Uterus (tissue), 4 donors: ENCODE results near the gene MSH3. TPM values are rescaled to one million over a fixed set of nuclear protein-coding genes. Genes with fewer than 3 reads are reported as not detected.

ENCODE experiments used
- DNase-seq, 2 donors: peaks; one replicate each; pipeline ENCODE4 v3.0.0-alpha.2; 2019 to 2020
- H3K27ac ChIP-seq, 2 donors: fragments of 200-600 bp; sonication (generic); 1 replicate in 1 of 2; 2 replicates in 1 of 2; pipeline ENCODE4 v1.5.1; 2016 to 2018
- H3K27me3 ChIP-seq, 2 donors: fragments of 200-600 bp; sonication (generic); one replicate each; pipeline ENCODE4 v1.5.1; 2018 to 2019; ENCODE audit warnings: control low read depth in 1 of 2
- H3K36me3 ChIP-seq, 2 donors: fragments of 200-600 bp; sonication (generic); one replicate each; pipeline ENCODE4 v1.5.1; 2019; ENCODE audit warnings: control low read depth in 1 of 2
- H3K4me1 ChIP-seq, 2 donors: fragments of 200-600 bp; sonication (generic); one replicate each; pipeline ENCODE4 v1.5.1; 2018 to 2019; ENCODE audit warnings: control low read depth in 1 of 2
- H3K4me3 ChIP-seq, 2 donors: fragments of 200-600 bp; sonication (generic); 1 replicate in 1 of 2; 2 replicates in 1 of 2; pipeline ENCODE4 v1.5.1; 2018 to 2019; ENCODE audit warnings: mild to moderate bottlenecking in 1 of 2
- H3K9me3 ChIP-seq, 2 donors: fragments of 200-600 bp; sonication (generic); one replicate each; pipeline ENCODE4 v1.5.1; 2019; ENCODE audit warnings: control low read depth in 1 of 2
- POLR2A ChIP-seq, 2 donors: fragments of 450-650 bp; IDR thresholded peaks; one replicate each; pipeline ENCODE4 v1.6.1; 2016; ENCODE audit warnings: antibody characterized with exemption in 2 of 2, mild to moderate bottlenecking in 1 of 2, moderate library complexity in 1 of 2
- intact Hi-C: fragments of 100-400 bp; cut with DNase I; formaldehyde crosslinking; loops from one replicate; pipeline ENCODE4 v1.15.1; 2023; ENCODE audit warnings: low total_unique reads
- total RNA-seq, 4 donors: library from RNA; depleted of rRNA in 3 of 4; stranded (reverse); fragments of >200 nt in 3 of 4; gene quantifications; one replicate each; pipeline versions ENCODE4 v1.1.0 to v1.2.4, GENCODE V29; 2014 to 2023
- TF ChIP-seq, protein P1 (sequence below), 4 experiments: fragments of 200-600 bp in 2 of 4; fragments of 450-650 bp in 2 of 4; sonication (generic) in 2 of 4; IDR thresholded peaks; one replicate each; pipeline ENCODE4 v1.5.1; 2016 to 2019; ENCODE audit warnings: antibody characterized with exemption in 4 of 4, mild to moderate bottlenecking in 2 of 4, moderate library complexity in 1 of 4
- donor health status: DM: yes; HTN: yes; CAD: no.

Gene MSH3
- total RNA-seq, 4 donors from 2014 or later = 6.4 to 34.3 (median 16.3) TPM

DNA sequence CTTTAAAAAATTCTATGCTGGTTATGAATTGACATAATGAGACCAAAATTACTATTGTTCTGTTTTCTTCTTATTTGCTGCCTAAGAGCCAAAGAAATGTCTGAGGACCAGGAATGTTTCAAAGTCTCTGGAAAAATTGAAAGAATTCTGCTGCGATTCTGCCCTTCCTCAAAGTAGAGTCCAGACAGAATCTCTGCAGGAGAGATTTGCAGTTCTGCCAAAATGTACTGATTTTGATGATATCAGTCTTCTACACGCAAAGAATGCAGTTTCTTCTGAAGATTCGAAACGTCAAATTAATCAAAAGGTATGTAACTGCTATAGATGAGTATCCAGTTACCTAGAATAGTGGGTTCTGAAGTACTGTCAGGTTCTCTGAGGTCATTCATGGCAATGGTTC, 10.6 kb downstream of the MSH3 start:
- Histone ChIP-seq H3K27ac (no peak overlapping the region), H3K36me3 (no peaks in the 10 kb centered on the region), H3K9me3 (no peaks in the 10 kb centered on the region), H3K4me3 (no peak overlapping the region), H3K27me3 (no peaks in the 10 kb centered on the region), H3K4me1 (no peaks in the 10 kb centered on the region)
- no peak for TF ChIP-seq POLR2A (IDR thresholded peaks at IDR 0.05)
- TF ChIP-seq, protein P1, sequence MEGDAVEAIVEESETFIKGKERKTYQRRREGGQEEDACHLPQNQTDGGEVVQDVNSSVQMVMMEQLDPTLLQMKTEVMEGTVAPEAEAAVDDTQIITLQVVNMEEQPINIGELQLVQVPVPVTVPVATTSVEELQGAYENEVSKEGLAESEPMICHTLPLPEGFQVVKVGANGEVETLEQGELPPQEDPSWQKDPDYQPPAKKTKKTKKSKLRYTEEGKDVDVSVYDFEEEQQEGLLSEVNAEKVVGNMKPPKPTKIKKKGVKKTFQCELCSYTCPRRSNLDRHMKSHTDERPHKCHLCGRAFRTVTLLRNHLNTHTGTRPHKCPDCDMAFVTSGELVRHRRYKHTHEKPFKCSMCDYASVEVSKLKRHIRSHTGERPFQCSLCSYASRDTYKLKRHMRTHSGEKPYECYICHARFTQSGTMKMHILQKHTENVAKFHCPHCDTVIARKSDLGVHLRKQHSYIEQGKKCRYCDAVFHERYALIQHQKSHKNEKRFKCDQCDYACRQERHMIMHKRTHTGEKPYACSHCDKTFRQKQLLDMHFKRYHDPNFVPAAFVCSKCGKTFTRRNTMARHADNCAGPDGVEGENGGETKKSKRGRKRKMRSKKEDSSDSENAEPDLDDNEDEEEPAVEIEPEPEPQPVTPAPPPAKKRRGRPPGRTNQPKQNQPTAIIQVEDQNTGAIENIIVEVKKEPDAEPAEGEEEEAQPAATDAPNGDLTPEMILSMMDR (IDR thresholded peaks at IDR 0.05) = no peak
- intact Hi-C loops = no loop called here
- no peak for DNase-seq

DNA sequence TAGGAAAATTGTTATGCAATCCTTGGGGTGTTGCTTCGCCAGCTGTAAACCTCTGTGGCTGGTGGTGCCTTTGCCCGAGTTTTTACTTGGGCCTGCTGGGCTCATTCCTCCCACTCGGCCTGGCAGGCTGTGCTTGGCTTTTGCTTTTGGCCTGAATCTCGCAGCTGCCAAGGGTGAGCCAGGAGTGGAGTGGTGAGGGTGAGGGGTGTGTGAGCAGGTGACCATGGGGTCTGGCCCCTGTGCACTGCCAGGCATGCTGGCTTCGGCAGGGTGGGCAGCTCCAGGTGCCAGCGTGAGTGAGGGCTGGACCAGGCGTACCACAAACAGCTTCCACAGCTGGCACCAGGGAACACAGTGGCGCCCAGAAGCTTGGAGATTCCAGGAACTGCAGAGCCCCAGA, 12.9 kb downstream of the MSH3 start:
- TF ChIP-seq, protein P1 (IDR thresholded peaks at IDR 0.05) = no peak
- TF ChIP-seq POLR2A (IDR thresholded peaks at IDR 0.05) = no peak
- DNase-seq = no peak
- no peaks in the 10 kb centered on the region for H3K27me3 ChIP-seq
- no peak overlapping the region for H3K27ac ChIP-seq
- H3K4me3 ChIP-seq = no peak overlapping the region
- intact Hi-C loops = no loop called here
- H3K9me3 ChIP-seq = no peaks in the 10 kb centered on the region
- H3K4me1 ChIP-seq = no peaks in the 10 kb centered on the region
- no peaks in the 10 kb centered on the region for H3K36me3 ChIP-seq

DNA sequence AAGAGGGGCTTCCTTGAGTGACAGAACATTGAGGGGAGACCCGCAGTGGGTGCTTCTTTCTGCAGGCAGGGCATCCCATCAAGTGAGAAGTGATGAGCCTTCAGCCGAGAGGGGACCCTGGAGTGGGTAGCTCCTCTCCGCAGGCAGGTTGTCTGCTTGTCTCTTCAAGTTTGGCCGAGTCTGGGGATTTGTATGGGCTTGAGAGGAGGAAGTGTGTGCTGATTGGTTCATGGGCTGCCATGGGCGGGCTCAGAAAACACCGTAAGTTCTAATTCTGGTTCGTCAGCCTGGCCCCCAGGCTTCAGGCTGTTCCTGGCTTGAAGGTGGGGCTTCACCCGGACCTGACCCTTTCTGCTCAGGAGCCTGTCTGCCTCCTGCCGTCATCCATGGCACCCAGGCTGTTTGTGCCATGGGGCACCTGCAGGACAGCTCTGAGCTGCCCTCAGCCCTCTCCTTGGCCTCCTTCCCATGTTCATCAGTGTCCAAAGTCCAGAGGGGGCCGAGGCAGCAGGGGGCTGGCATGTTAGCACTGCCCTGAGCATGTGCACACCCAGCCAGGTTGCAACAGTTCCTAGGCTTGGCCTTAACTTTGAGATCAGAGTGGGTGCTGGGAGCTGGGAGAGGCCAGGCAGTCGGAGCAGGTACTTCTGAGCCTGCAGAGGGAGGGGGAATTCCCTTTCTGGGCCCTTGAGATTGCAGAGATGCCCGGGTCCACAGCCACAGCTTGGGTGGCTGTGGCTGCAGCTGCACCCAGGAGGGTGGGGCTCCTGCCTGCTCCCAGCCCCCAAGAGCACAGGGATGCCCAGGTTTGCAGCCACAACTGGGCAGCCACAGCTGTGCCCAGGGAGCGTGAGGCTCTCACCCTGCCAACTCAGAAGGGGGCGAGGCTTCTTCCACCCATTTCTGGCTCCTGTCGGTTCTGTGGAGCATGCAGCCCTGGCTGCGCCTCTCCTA, 13.8 kb downstream of the MSH3 start:
- H3K4me1 ChIP-seq = no peaks in the 10 kb centered on the region
- H3K36me3 ChIP-seq = no peaks in the 10 kb centered on the region
- TF ChIP-seq, protein P1 (IDR thresholded peaks at IDR 0.05) = no peak
- no peak for TF ChIP-seq POLR2A (IDR thresholded peaks at IDR 0.05)
- no peak overlapping the region for H3K27ac ChIP-seq
- DNase-seq = no peak
- no peaks in the 10 kb centered on the region for H3K9me3 ChIP-seq
- intact Hi-C loops = no loop called here
- no peak overlapping the region for H3K4me3 ChIP-seq
- no peaks in the 10 kb centered on the region for H3K27me3 ChIP-seq

DNA sequence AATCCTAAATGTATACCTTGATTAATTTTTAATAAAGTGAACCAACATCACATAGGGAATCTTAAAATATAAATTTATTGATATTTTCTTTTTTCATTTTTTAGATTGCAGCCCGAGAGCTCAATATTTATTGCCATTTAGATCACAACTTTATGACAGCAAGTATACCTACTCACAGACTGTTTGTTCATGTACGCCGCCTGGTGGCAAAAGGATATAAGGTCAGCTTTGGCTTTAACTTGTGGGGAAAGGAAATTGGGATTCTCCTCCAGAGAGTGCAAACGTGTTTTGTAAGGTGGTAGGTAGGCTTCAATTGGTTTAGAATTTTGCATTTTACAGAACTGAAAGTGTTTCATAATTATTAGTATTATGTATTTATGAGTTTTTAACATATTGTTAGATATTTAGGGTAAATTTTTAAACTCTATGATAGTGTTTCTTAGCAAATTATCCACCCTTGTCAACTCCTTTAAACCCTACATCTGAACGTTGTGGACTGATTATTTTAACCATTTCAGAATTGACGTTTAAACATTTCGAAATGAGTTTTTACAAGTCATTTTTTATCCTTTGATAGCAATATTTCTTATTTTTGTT, 17.8 kb downstream of the MSH3 start:
- no peak overlapping the region for H3K4me3 ChIP-seq
- no peaks in the 10 kb centered on the region for H3K27me3 ChIP-seq
- no peaks in the 10 kb centered on the region for H3K4me1 ChIP-seq
- no peak for TF ChIP-seq POLR2A (IDR thresholded peaks at IDR 0.05)
- TF ChIP-seq, protein P1 (IDR thresholded peaks at IDR 0.05) = peak; percentile 56 to 64 (median 62)
- H3K27ac ChIP-seq = no peak overlapping the region
- peak; percentile 47 to 61 for DNase-seq
- H3K9me3 ChIP-seq = no peaks in the 10 kb centered on the region
- intact Hi-C loops = loop anchor here (10.0 kb wide), 1 partner anchor 577 kb away; no protein-coding TSS in a partner anchor
- no peaks in the 10 kb centered on the region for H3K36me3 ChIP-seq

DNA sequence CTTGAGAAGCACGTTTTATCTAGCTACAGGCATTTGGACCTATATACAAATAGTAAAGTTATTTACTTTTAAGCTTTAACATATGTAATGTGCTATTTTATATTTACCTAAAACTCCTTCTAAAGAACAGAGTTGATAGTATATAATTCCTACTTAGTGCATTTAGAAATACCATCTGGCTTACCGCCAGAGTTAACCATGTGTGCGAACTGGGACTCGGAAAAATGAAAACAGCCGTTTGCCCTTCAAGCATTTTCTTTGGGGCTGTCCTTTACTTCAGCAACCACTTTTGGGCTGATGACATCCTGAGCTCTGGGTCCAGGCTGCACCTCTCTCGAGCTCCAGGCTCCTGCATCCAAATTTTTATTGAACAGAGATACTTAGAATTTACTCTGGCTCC, 22.3 kb downstream of the MSH3 start:
- no peak for DNase-seq
- Histone ChIP-seq H3K27me3 (no peaks in the 10 kb centered on the region), H3K27ac (no peak overlapping the region), H3K4me1 (no peaks in the 10 kb centered on the region), H3K4me3 (no peak overlapping the region), H3K9me3 (no peaks in the 10 kb centered on the region), H3K36me3 (no peaks in the 10 kb centered on the region)
- intact Hi-C loops = loop anchor here (10.0 kb wide), 1 partner anchor 582 kb away; no protein-coding TSS in a partner anchor
- TF ChIP-seq, protein P1 (IDR thresholded peaks at IDR 0.05) = no peak
- TF ChIP-seq POLR2A (IDR thresholded peaks at IDR 0.05) = no peak
